GM12878 (cell line): ENCODE measurements around the gene COA5. TPM values are rescaled to one million over a fixed set of nuclear protein-coding genes. Genes with fewer than 3 reads are reported as not detected.

Source experiments
- ATAC-seq: fragments of 200-7000 bp; cut with Tn5 transposase; 3 replicates; pipeline ENCODE4 v1.9.1; 2020; ENCODE audit warnings: mild to moderate bottlenecking, moderate library complexity
- BruUV-seq: library from RNA; stranded (reverse); fragments of 400-500 nt; replicated peaks from 2 replicates; lab custom pipeline; 2021; lab: Mats Ljungman, UMichigan
- CTCF ChIA-PET: fragments of 300-600 bp; sonication (Branson Sonifier 250); formaldehyde crosslinking; extraction: SDS; loops from one replicate; lab custom pipeline; 2021; ENCODE audit warnings: inconsistent platforms; lab: Yijun Ruan, JAX
- POLR2A ChIA-PET: fragments of 350-600 bp; formaldehyde crosslinking; extraction: SDS; loops from one replicate; lab custom pipeline; 2021; ENCODE audit warnings: inconsistent platforms; lab: Charles Lee
- RAD21 ChIA-PET: fragments of 300-600 bp; sonication (Branson Sonifier 250); formaldehyde crosslinking; loops from one replicate; lab custom pipeline; 2023; ENCODE audit warnings: antibody characterized with exemption; ENCODE audit not compliant: unreplicated experiment; lab: Charles Lee
- SMC1A ChIA-PET: fragments of 300-600 bp; sonication (Branson Sonifier 250); formaldehyde crosslinking; loops from one replicate; lab custom pipeline; 2023; ENCODE audit not compliant: unreplicated experiment, uncharacterized antibody; lab: Charles Lee
- DNase-seq: peaks from one replicate; pipeline ENCODE4 v3.0.0-alpha.2; 2011; ENCODE audit warnings: low read depth, low spot score
- FAIRE-seq: peaks from 3 replicates; lab custom pipeline; 2011; peaks lifted over from hg19 to GRCh38; lab: Jason Lieb, UNC
- H2AFZ ChIP-seq: 2 replicates; pipeline ENCODE4 v1.6.0; 2011; ENCODE audit warnings: low read depth, low read length, control low read depth; ENCODE audit not compliant: control insufficient read depth
- H3K27ac ChIP-seq: 2 replicates; pipeline ENCODE4 v1.5.1; 2011; ENCODE audit warnings: control low read depth; ENCODE audit not compliant: control insufficient read depth, insufficient read depth
- H3K27me3 ChIP-seq, 2 experiments: replicated peaks in 1 of 2; 2 replicates each; pipeline versions ENCODE4 v1.6.0 to v1.6.1; 2011; ENCODE audit warnings: low read length in 1 of 2; ENCODE audit not compliant: control insufficient read depth in 2 of 2, insufficient read depth in 2 of 2
- H3K36me3 ChIP-seq, 2 experiments: 2 replicates each; pipeline ENCODE4 v1.5.1; 2011; ENCODE audit warnings: low read length in 1 of 2; ENCODE audit not compliant: control insufficient read depth in 2 of 2, insufficient read depth in 2 of 2
- H3K4me1 ChIP-seq: 2 replicates; pipeline ENCODE4 v1.6.1; 2011; ENCODE audit warnings: mild to moderate bottlenecking, low read length, moderate library complexity, mixed read lengths; ENCODE audit not compliant: control insufficient read depth, insufficient read depth
- H3K4me2 ChIP-seq: 2 replicates; pipeline ENCODE4 v1.6.0; 2011; ENCODE audit warnings: control low read depth; ENCODE audit not compliant: control insufficient read depth, insufficient read depth
- H3K4me3 ChIP-seq: fragments of 200-600 bp; sonication (generic); 2 replicates; pipeline ENCODE4 v1.5.1; 2016
- H3K79me2 ChIP-seq: 2 replicates; pipeline ENCODE4 v1.6.0; 2011; ENCODE audit warnings: low read length; ENCODE audit not compliant: control insufficient read depth, insufficient read depth
- H3K9ac ChIP-seq: 2 replicates; pipeline ENCODE4 v1.8.0; 2011; ENCODE audit warnings: low read length, control low read depth, mixed read lengths; ENCODE audit not compliant: control insufficient read depth, insufficient read depth
- H3K9me3 ChIP-seq: replicated peaks from 3 replicates; pipeline ENCODE4 v1.5.1; 2011; ENCODE audit warnings: mild to moderate bottlenecking, low read length; ENCODE audit not compliant: control insufficient read depth, insufficient read depth
- H4K20me1 ChIP-seq: 2 replicates; pipeline ENCODE4 v1.6.0; 2011; ENCODE audit not compliant: control insufficient read depth, insufficient read depth
- BCL11A ChIP-seq: IDR thresholded peaks from 2 replicates; pipeline ENCODE4 v1.6.1; 2011; ENCODE audit warnings: low read depth, low read length
- BRCA1 ChIP-seq: IDR thresholded peaks from 2 replicates; pipeline ENCODE4 v1.6.1; 2011; ENCODE audit warnings: low read depth, low read length, improper control_type of control experiment
- CREM ChIP-seq: IDR thresholded peaks from 2 replicates; pipeline ENCODE4 v1.6.1; 2014; ENCODE audit warnings: antibody characterized with exemption, low read depth
- EGR1 ChIP-seq, 2 experiments: IDR thresholded peaks; 1 replicate in 1 of 2; 2 replicates in 1 of 2; pipeline ENCODE4 v1.6.1; 2011 to 2012; ENCODE audit warnings: low read depth in 2 of 2, low read length in 2 of 2, borderline replicate concordance in 1 of 2, mild to moderate bottlenecking in 1 of 2, moderate library complexity in 1 of 2
- HDAC2 ChIP-seq: fragments of 200-600 bp; sonication (generic); IDR thresholded peaks from 2 replicates; pipeline ENCODE4 v1.6.1; 2017
- HDGF ChIP-seq: fragments of 450-650 bp; IDR thresholded peaks from 2 replicates; pipeline ENCODE4 v1.6.1; 2016; ENCODE audit warnings: antibody characterized with exemption
- LARP7 ChIP-seq: fragments of 450-650 bp; IDR thresholded peaks from 2 replicates; pipeline ENCODE4 v1.6.1; 2017; ENCODE audit warnings: mild to moderate bottlenecking
- POLR2AphosphoS2 ChIP-seq: IDR thresholded peaks from 2 replicates; pipeline ENCODE4 v1.6.1; 2011; ENCODE audit warnings: low read depth, mild to moderate bottlenecking, low read length, improper control_type of control experiment, moderate library complexity
- RBBP5 ChIP-seq: fragments of 200-600 bp; sonication (generic); conservative IDR thresholded peaks from 2 replicates; pipeline ENCODE4 v1.6.1; 2016
- TAF1 ChIP-seq: IDR thresholded peaks from 2 replicates; pipeline ENCODE4 v1.6.1; 2011; ENCODE audit warnings: mild to moderate bottlenecking, low read depth, low read length, borderline replicate concordance
- TCF3 ChIP-seq: IDR thresholded peaks from 2 replicates; pipeline ENCODE4 v1.6.1; 2012; ENCODE audit warnings: low read depth, mild to moderate bottlenecking, low read length, borderline replicate concordance; ENCODE audit not compliant: insufficient read depth
- TCF7 ChIP-seq: IDR thresholded peaks from 2 replicates; pipeline ENCODE4 v1.6.1; 2014; ENCODE audit warnings: antibody characterized with exemption, borderline replicate concordance
- ZBTB11 ChIP-seq: fragments of 450-650 bp; formaldehyde crosslinking; IDR thresholded peaks from 2 replicates; pipeline ENCODE4 v1.5.0; 2022; ENCODE audit warnings: mild to moderate bottlenecking, missing genetic modification characterization
- ZBTB33 ChIP-seq: fragments of 450-650 bp; IDR thresholded peaks from 2 replicates; pipeline ENCODE4 v1.6.1; 2017; ENCODE audit warnings: mild to moderate bottlenecking
- WGBS: methylation state at CpG from one replicate; pipeline ENCODE4 v1.1.6; 2016; ENCODE audit warnings: low lambda C conversion rate; ENCODE audit not compliant: insufficient replicate concordance, insufficient coverage; ENCODE audit errors: missing lambda C conversion rate; 5-methylcytosine and 5-hydroxymethylcytosine counted together
- in situ Hi-C: fragments of 300-500 bp; cut with MboI; formaldehyde crosslinking; loops from 9 replicates; pipeline ENCODE4 v1.14.3; 2018; ENCODE audit warnings: mixed read lengths
- intact Hi-C: fragments of 100-400 bp; cut with micrococcal nuclease; formaldehyde crosslinking; loops from one replicate; pipeline ENCODE4 v1.14.2; 2022; ENCODE audit not compliant: unreplicated experiment
- polyA plus RNA-seq, 11 experiments: library from polyadenylated mRNA; depleted of rRNA in 4 of 11; unstranded in 6 of 11; stranded (reverse) in 5 of 11; fragments of >200 nt; fragmentation: Nextera tagmentation in 4 of 11; fragmentation: Illumina TruSeq in 1 of 11; extraction: Ambion mirVana in 4 of 11; extraction: Trizol in 1 of 11; gene quantifications; 1 replicate in 1 of 11; 2 replicates in 10 of 11; pipeline versions ENCODE4 v1.2.1 to v1.2.3, GENCODE V29; 2011 to 2016; ENCODE audit warnings: inconsistent platforms in 2 of 11, missing spikeins in 2 of 11, low read depth in 1 of 11
- total RNA-seq, 4 experiments: library from RNA; depleted of rRNA in 3 of 4; stranded (reverse); fragments of >200 nt in 3 of 4; fragmentation: Illumina TruSeq in 1 of 4; extraction: Trizol in 1 of 4; gene quantifications; 2 replicates each; pipeline versions ENCODE4 v1.2.1 to v1.2.3, GENCODE V29; 2013 to 2021

The COA5 gene
- total and polyA plus RNA-seq, 10 of the 15 experiments (the other 5 are each of a cell fraction or from before 2014, with no cell fraction given) = 20.7 to 63.3 (median 37.9) TPM

- TF ChIP-seq POLR2AphosphoS2 (no peak), TAF1 (no peak), BRCA1 (no peak), TCF7 (no peak), TCF3 (no peak), ZBTB33 (no peak), RBBP5 (no peak), CREM (no peak)
Observed at GRCh38 chr2:98573426-98573825, 34.9 kb downstream of the COA5 start (continued).

GRCh38 chr2:98572676-98573075, 35.6 kb downstream of the COA5 start:
- Histone ChIP-seq H3K36me3 (peaks cover 56 to 59% of the 10 kb centered on the region in 2 experiments), H2AFZ (no peak overlapping the region), H3K4me2 (no peak overlapping the region), H3K27me3 (no peaks in the 10 kb centered on the region), H3K27ac (no peak overlapping the region), H3K9me3 (no peaks in the 10 kb centered on the region), H3K4me3 (no peak overlapping the region), H3K4me1 (no peaks in the 10 kb centered on the region), H3K79me2 (no peaks in the 10 kb centered on the region), H3K9ac (no peak overlapping the region), H4K20me1 (no peaks in the 10 kb centered on the region)
- intact Hi-C loops = no loop called here
- FAIRE-seq (no peak), ATAC-seq (no peak), DNase-seq (no peak)
- ChIA-PET CTCF (no interaction called here), POLR2A (interaction anchor here (1.1 kb wide), 1 partner anchor 13 kb away, joined by 3 read pairs; no protein-coding TSS in a partner anchor), SMC1A (interaction anchor here (1.1 to 1.6 kb wide), 2 partner anchors 14 to 160 kb away, joined by 3 to 5 read pairs; no protein-coding TSS in a partner anchor), RAD21 (no interaction called here)
- no TSS peak for BruUV-seq
- in situ Hi-C loops = no loop called here
- TF ChIP-seq HDAC2 (no peak), LARP7 (no peak), ZBTB11 (CRISPR knock-in tag) (no peak), HDGF (no peak), EGR1 (IDR thresholded peaks at IDR 0.05; ENCODE audit: borderline replicate concordance in 1 of 2, low read depth in 2 of 2, low read length in 2 of 2) (no peak), BCL11A (no peak)
- 94% methylated on average over 15 of the region's 15 CpGs for WGBS
